Measurements from ENCODE around the gene CCDC158. TPM values are rescaled to one million over a fixed set of nuclear protein-coding genes. Genes with fewer than 3 reads are reported as not detected.

The CCDC158 gene
- total RNA-seq, 2 experiments from 2014 or later, result not detected

DNA sequence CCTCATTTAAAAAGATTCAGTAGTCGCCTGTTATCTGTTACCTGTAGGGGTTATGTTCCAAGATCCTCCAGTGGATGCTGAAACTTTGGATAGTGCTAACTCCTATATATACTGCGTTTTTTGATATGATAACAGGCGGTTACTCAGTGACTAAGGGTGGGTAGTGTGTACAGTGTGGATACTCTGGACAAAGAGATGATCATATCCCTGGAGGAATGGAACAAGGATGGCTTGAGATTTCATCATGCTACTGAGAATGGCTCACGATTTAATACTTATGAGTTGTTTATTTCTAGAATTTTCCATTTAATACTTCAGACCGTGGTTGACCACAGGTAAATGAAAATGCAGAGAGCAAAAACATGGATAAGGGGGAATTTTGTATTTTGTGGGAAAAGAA is 147.9 kb downstream of the CCDC158 start:
- no peak overlapping the region for H3K27ac ChIP-seq (ENCODE audit: low read depth, low read length, poor library complexity, severe bottlenecking)
- ChIA-PET POLR2A (no interaction called here), CTCF (ENCODE audit: unreplicated experiment) (no interaction called here)
- H3K9me3 ChIP-seq (ENCODE audit: low read length), result no peaks in the 10 kb centered on the region
- no peaks in the 10 kb centered on the region for H3K79me2 ChIP-seq (ENCODE audit: insufficient read depth, low read depth, low read length)
- H3K4me2 ChIP-seq (ENCODE audit: low read length), result no peak overlapping the region
- DNase-seq (ENCODE audit: low spot score), result no peak
- intact Hi-C loops (cut with micrococcal nuclease; ENCODE audit: unreplicated experiment), result no loop called here
- no peaks in the 10 kb centered on the region for H3K9me2 ChIP-seq (ENCODE audit: insufficient read depth, low read length)
- TF ChIP-seq, protein P1, sequence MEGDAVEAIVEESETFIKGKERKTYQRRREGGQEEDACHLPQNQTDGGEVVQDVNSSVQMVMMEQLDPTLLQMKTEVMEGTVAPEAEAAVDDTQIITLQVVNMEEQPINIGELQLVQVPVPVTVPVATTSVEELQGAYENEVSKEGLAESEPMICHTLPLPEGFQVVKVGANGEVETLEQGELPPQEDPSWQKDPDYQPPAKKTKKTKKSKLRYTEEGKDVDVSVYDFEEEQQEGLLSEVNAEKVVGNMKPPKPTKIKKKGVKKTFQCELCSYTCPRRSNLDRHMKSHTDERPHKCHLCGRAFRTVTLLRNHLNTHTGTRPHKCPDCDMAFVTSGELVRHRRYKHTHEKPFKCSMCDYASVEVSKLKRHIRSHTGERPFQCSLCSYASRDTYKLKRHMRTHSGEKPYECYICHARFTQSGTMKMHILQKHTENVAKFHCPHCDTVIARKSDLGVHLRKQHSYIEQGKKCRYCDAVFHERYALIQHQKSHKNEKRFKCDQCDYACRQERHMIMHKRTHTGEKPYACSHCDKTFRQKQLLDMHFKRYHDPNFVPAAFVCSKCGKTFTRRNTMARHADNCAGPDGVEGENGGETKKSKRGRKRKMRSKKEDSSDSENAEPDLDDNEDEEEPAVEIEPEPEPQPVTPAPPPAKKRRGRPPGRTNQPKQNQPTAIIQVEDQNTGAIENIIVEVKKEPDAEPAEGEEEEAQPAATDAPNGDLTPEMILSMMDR (conservative IDR thresholded peaks at IDR 0.05; ENCODE audit: low read length), result no peak
- no peak for TF ChIP-seq EZH2phosphoT487 (IDR thresholded peaks at IDR 0.05; ENCODE audit: borderline replicate concordance, low read depth, low read length)
- H3K4me1 ChIP-seq (ENCODE audit: insufficient read depth, low read length, poor library complexity, severe bottlenecking), result no peaks in the 10 kb centered on the region
- BruUV-seq (replicated peaks), result no TSS peak
- H3K4me3 ChIP-seq (ENCODE audit: low read depth, low read length, poor library complexity, severe bottlenecking), result no peak overlapping the region
- H3K36me3 ChIP-seq (ENCODE audit: insufficient read depth, low read length), result no peaks in the 10 kb centered on the region
- H2AFZ ChIP-seq (ENCODE audit: low read length), result no peak overlapping the region
- no peaks in the 10 kb centered on the region for H4K20me1 ChIP-seq (ENCODE audit: insufficient read depth, low read length)

DNA sequence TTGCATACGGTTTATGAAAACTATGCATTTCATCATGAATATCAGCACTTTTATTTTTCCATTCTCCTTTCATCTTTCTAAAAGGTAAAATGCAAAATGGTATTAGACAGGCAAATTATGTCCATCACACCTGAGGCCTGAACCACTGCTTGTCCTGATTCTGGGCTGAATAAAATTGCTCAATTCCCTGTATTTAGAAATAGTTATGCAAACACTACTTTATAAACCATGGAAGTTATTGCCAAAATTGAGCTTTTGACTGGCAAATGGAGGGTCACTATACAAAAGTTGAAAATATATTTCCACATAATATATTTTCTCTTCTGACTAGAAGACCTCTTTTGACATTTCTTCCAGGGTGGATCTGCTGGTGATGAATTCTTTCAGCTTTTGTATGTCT is 148.4 kb downstream of the CCDC158 start:
- no peak overlapping the region for H3K4me2 ChIP-seq (ENCODE audit: low read length)
- no TSS peak for BruUV-seq (replicated peaks)
- intact Hi-C loops (cut with micrococcal nuclease; ENCODE audit: unreplicated experiment), result no loop called here
- no peaks in the 10 kb centered on the region for H3K9me2 ChIP-seq (ENCODE audit: insufficient read depth, low read length)
- H3K36me3 ChIP-seq (ENCODE audit: insufficient read depth, low read length), result no peaks in the 10 kb centered on the region
- H3K9me3 ChIP-seq (ENCODE audit: low read length), result no peaks in the 10 kb centered on the region
- no peak overlapping the region for H3K4me3 ChIP-seq (ENCODE audit: low read depth, low read length, poor library complexity, severe bottlenecking)
- ChIA-PET POLR2A (no interaction called here), CTCF (ENCODE audit: unreplicated experiment) (no interaction called here)
- TF ChIP-seq, protein P1 (conservative IDR thresholded peaks at IDR 0.05; ENCODE audit: low read length), result no peak
- TF ChIP-seq EZH2phosphoT487 (IDR thresholded peaks at IDR 0.05; ENCODE audit: borderline replicate concordance, low read depth, low read length), result no peak
- H4K20me1 ChIP-seq (ENCODE audit: insufficient read depth, low read length), result no peaks in the 10 kb centered on the region
- H2AFZ ChIP-seq (ENCODE audit: low read length), result no peak overlapping the region
- H3K4me1 ChIP-seq (ENCODE audit: insufficient read depth, low read length, poor library complexity, severe bottlenecking), result no peaks in the 10 kb centered on the region
- no peaks in the 10 kb centered on the region for H3K79me2 ChIP-seq (ENCODE audit: insufficient read depth, low read depth, low read length)
- no peak for DNase-seq (ENCODE audit: low spot score)
- H3K27ac ChIP-seq (ENCODE audit: low read depth, low read length, poor library complexity, severe bottlenecking), result no peak overlapping the region

DNA sequence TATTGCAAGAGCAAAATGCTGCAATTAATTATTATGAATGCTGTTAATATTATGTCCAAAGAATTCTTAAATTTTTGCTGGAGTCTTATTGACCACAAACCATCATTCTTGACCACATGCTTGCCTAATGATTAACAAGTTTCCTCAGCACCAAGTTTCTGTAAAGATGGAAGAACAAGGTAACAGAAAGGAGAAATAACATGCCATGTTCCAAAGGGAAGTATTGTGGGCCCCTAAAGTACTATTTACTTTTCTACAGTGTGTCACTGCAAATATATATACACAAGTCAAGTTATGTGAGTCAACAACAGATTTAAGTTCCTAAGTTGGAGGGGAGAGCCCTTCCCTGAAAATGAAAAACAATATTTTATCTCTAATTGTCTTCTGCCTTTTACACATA is 148.9 kb downstream of the CCDC158 start:
- ChIA-PET CTCF (ENCODE audit: unreplicated experiment) (no interaction called here), POLR2A (no interaction called here)
- no peak overlapping the region for H3K4me3 ChIP-seq (ENCODE audit: low read depth, low read length, poor library complexity, severe bottlenecking)
- H3K4me1 ChIP-seq (ENCODE audit: insufficient read depth, low read length, poor library complexity, severe bottlenecking), result no peaks in the 10 kb centered on the region
- no peak overlapping the region for H3K4me2 ChIP-seq (ENCODE audit: low read length)
- H3K9me2 ChIP-seq (ENCODE audit: insufficient read depth, low read length), result no peaks in the 10 kb centered on the region
- BruUV-seq (replicated peaks), result no TSS peak
- H3K36me3 ChIP-seq (ENCODE audit: insufficient read depth, low read length), result no peaks in the 10 kb centered on the region
- H3K9me3 ChIP-seq (ENCODE audit: low read length), result no peaks in the 10 kb centered on the region
- H2AFZ ChIP-seq (ENCODE audit: low read length), result no peak overlapping the region
- H4K20me1 ChIP-seq (ENCODE audit: insufficient read depth, low read length), result no peaks in the 10 kb centered on the region
- DNase-seq (ENCODE audit: low spot score), result no peak
- TF ChIP-seq, protein P1 (conservative IDR thresholded peaks at IDR 0.05; ENCODE audit: low read length), result no peak
- TF ChIP-seq EZH2phosphoT487 (IDR thresholded peaks at IDR 0.05; ENCODE audit: borderline replicate concordance, low read depth, low read length), result no peak
- intact Hi-C loops (cut with micrococcal nuclease; ENCODE audit: unreplicated experiment), result no loop called here
- H3K27ac ChIP-seq (ENCODE audit: low read depth, low read length, poor library complexity, severe bottlenecking), result no peak overlapping the region
- no peaks in the 10 kb centered on the region for H3K79me2 ChIP-seq (ENCODE audit: insufficient read depth, low read depth, low read length)
